ENCODE measurements around the gene TRIO.

The TRIO gene

DNA sequence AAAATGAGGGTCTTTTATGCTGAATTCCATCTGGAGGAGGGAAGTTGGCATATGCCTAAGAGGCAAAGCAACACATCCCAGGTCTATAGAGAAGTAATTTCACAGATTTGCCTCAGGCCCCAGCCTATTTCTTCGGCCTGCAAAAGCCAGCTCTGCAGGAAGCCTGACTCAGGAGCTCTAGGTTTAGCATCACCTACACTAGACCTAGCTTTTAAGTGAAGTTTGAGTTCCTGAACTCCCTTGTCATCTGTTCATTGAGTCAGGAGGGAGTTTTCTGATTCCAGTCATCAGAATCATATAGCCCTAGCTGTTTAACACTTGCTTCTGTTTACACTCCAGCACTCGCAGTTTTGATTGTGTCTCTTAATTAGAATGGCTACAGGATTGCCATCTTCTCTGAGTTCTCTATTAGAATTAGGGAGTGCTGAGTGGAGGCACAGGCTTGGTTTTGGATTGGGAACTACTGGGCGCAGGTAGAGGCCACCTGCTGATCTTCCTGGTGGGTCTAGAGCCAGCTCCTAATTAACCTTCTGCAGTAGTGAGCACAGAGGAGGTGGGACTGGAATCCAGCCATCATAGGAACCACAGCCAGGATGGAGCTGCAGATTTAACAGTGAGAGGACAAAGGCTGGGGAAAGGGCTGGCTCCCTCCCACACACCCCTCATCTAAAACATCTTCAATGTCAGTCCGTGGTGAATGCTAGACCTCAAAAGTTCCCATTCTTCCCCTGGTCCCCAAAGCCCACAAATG, 179.5 kb downstream of the TRIO start:
- H3K4me3 ChIP-seq, result no peak overlapping the region
- H3K27ac ChIP-seq, result no peak overlapping the region
- H3K9me3 ChIP-seq (replicated peaks in 1 of 11), result peaks cover 7 to 22% (median 14%) of the 10 kb centered on the region in 11 experiments; a peak in 18 of 22 replicates
- no peaks in the 10 kb centered on the region for H3K27me3 ChIP-seq
- H3K4me2 ChIP-seq, result no peak overlapping the region
- no peaks in the 10 kb centered on the region for H3K4me1 ChIP-seq
- peaks cover 3 to 60% (median 21%) of the 10 kb centered on the region in 11 experiments; a peak in 18 of 22 replicates for H4K20me1 ChIP-seq
- no peak overlapping the region for H3K9ac ChIP-seq
- H3K36me3 ChIP-seq, result peaks cover 80 to 98% (median 86%) of the 10 kb centered on the region in 11 experiments
- TF ChIP-seq Cebpa-rat (IDR thresholded peaks at IDR 0.05), result no peak

DNA sequence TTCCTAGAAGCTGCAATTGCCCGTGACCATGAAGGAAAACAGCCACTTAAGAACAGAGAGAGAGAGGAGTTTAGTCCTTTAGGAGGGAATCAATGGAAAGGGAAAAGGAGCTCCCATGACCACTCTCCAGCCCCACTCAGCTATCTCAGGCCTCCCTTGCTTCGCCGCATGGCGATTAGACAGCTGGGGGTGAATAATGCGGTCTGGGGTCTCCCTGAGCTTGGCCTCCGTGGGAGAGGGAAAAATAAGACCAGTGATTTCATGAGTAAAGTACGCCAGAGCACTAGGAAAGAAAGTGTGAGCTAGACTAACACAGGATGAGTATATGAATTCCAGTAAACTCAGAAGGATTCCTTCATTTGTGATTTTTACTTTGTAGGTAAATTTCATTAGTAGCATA, 180.3 kb downstream of the TRIO start:
- H3K4me1 ChIP-seq, result peaks cover 0 to 4% (median under 1%) of the 10 kb centered on the region in 10 experiments; a peak in 15 of 20 replicates
- no peak overlapping the region for H3K4me3 ChIP-seq
- H3K4me2 ChIP-seq, result no peak overlapping the region
- no peak overlapping the region for H3K27ac ChIP-seq
- H3K36me3 ChIP-seq, result peaks cover 76 to 98% (median 86%) of the 10 kb centered on the region in 11 experiments
- peaks cover 3 to 62% (median 21%) of the 10 kb centered on the region in 11 experiments; a peak in 18 of 22 replicates for H4K20me1 ChIP-seq
- H3K9ac ChIP-seq, result no peak overlapping the region
- no peak for TF ChIP-seq Cebpa-rat (IDR thresholded peaks at IDR 0.05)
- H3K27me3 ChIP-seq, result no peaks in the 10 kb centered on the region
- H3K9me3 ChIP-seq (replicated peaks in 1 of 11), result peaks cover 7 to 22% (median 14%) of the 10 kb centered on the region in 11 experiments; a peak in 18 of 22 replicates

DNA sequence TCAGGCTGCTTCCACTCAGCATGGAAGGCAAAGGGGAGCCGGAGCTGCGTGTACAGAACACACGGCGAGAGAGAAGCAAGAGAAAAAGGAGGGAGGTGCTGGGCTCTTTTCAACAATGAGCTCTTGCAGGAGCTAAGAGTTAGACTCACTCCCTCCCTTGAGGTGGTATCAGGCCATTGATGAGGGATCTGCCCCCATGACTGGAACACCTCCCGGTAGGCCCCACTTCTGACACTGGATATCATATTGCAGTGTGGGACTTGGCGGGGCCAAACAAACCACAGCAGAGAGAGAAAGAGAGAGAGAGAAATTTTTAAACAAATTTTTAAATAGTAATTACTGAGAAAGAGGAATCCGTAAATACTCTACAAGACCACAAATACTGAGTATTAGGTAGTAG, 182.2 kb downstream of the TRIO start:
- Histone ChIP-seq H3K27ac (no peak overlapping the region), H3K27me3 (no peaks in the 10 kb centered on the region), H3K36me3 (peaks cover 57 to 89% (median 78%) of the 10 kb centered on the region in 11 experiments), H3K4me2 (no peak overlapping the region), H3K9ac (peak overlapping the region in 1 of 11 experiments; percentile 12; a peak in 1 of 22 replicates), H4K20me1 (peaks cover 3 to 61% (median 21%) of the 10 kb centered on the region in 11 experiments; a peak in 18 of 22 replicates), H3K9me3 (replicated peaks in 1 of 11) (peaks cover 7 to 14% (median 12%) of the 10 kb centered on the region in 11 experiments; a peak in 18 of 22 replicates), H3K4me1 (peaks cover 19 to 23% (median 20%) of the 10 kb centered on the region in 10 experiments), H3K4me3 (no peak overlapping the region)
- TF ChIP-seq Cebpa-rat (IDR thresholded peaks at IDR 0.05), result no peak

DNA sequence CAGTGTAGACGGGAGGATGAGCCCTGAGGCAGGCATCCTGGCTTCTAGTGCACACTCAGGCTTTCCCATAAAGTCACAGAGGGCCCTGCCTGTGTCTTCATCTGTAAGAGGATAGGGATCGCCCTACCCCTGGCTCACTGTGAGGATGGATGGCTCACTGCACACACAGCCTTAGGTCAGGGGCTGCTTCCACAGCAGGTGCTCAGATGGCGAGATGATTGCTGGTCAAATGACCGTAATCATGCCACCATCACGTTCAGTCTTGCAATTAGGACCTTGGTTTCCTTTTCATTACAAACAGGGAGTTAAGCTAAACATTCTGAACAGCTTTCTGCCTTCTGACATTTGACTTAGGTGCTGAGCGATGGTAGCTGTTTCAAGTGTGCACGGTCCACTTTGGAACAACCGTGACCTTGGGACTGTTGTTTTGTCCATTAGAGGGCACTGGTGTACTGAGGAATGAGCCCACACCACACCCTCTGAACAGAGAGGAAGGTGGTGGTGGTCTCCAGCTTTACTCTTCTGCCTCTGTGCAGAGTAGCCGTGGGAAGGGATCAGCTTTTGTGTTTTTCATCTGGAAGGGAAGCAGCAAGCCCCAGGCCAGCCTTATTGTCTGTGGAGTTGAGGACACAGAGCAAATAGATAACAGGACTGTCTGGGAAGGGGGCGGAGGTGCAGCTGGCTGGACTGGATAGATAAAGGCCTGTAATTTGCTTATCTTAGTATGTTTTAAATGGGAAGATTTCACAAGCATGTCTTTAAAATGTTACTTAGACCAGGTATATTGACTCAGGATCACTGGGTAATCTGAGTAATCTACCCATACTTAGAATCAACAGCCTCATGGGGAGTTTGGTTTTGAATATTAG, 183.1 kb downstream of the TRIO start:
- TF ChIP-seq Cebpa-rat (IDR thresholded peaks at IDR 0.05), result no peak
- peaks cover 28 to 32% (median 29%) of the 10 kb centered on the region in 10 experiments for H3K4me1 ChIP-seq

DNA sequence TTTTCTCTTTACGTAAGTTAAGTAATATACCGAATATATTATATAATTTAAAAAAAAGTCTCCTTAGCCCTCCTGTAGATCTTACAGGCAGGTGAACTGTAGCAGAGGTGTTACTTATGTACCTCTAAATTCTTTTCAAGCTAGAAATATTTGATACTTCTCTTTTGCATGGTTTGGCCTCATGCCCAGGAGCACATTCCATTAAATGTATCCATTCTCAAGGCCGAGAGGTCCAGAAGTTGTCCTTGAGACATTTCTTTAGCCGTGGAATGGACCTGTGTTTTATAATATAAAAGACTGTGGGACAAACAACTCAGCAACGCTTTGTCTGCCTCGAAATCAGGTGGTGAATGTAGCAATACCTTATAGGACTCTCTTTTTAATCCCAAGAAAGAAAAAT, 184.5 kb downstream of the TRIO start:
- peaks cover 3 to 62% (median 21%) of the 10 kb centered on the region in 11 experiments; a peak in 18 of 22 replicates for H4K20me1 ChIP-seq
- no peak overlapping the region for H3K27ac ChIP-seq
- H3K27me3 ChIP-seq, result no peaks in the 10 kb centered on the region
- no peak overlapping the region for H3K4me3 ChIP-seq
- no peak overlapping the region for H3K9ac ChIP-seq
- peaks cover 34 to 82% (median 56%) of the 10 kb centered on the region in 11 experiments for H3K36me3 ChIP-seq
- H3K4me1 ChIP-seq, result peaks cover 41 to 45% (median 42%) of the 10 kb centered on the region in 10 experiments
- TF ChIP-seq Cebpa-rat (IDR thresholded peaks at IDR 0.05), result no peak
- H3K9me3 ChIP-seq (replicated peaks in 1 of 11), result no peaks in the 10 kb centered on the region
- H3K4me2 ChIP-seq, result no peak overlapping the region

More for the DNA sequence above, 183.1 kb downstream of the TRIO start:
- Histone ChIP-seq H3K9ac (no peak overlapping the region; a peak in 1 of 22 replicates), H3K36me3 (peaks cover 48 to 85% (median 69%) of the 10 kb centered on the region in 11 experiments), H4K20me1 (peaks cover 3 to 60% (median 21%) of the 10 kb centered on the region in 11 experiments; a peak in 18 of 22 replicates), H3K27me3 (no peaks in the 10 kb centered on the region), H3K4me3 (no peak overlapping the region), H3K9me3 (replicated peaks in 1 of 11) (peaks cover 2 to 6% (median 4%) of the 10 kb centered on the region in 11 experiments; a peak in 17 of 22 replicates), H3K27ac (no peak overlapping the region), H3K4me2 (no peak overlapping the region)

DNA sequence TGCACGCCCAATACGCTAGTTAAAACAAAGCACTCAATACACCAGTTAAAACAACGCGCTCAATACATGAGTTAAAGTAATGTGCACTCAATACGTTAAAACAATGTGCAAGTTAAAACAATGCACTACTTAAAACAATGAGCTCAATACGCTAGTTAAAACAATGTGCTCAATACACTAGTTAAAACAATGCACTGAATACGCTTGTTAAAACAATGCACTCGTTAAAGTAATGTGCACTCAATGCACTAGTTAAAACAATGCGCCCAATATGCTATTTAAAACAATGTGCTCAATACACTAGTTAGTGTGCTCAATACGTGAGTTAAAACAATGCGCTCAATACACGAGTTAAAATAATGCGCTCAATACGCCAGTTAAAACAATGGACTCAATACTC, 185.0 kb downstream of the TRIO start:
- no peak overlapping the region for H3K4me3 ChIP-seq
- no peak overlapping the region; a peak in 1 of 22 replicates for H3K27ac ChIP-seq
- H3K4me1 ChIP-seq, result peaks cover 41 to 50% (median 47%) of the 10 kb centered on the region in 10 experiments

DNA sequence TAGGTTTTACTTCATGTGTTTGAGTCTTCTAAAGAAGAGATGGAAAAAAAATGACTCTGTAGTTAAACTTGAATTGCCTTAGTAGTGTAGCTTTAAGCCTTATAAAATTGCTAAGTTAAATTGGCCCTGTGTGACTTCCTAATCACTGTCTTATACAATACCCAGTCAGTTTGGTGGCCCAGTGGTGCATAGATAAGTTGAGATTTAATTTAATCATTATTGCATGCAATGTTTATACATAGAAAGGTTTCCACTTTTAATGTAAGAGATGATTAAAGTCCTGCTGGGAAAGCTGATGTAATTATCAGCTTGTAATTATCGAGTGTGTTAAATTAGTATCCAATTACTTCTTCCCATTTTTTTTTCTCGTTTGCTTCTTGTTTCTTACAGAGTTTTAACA, 187.1 kb downstream of the TRIO start:
- no peak for TF ChIP-seq Cebpa-rat (IDR thresholded peaks at IDR 0.05)
- no peaks in the 10 kb centered on the region for H3K9me3 ChIP-seq (replicated peaks in 1 of 11)
- peaks cover 3 to 60% (median 14%) of the 10 kb centered on the region in 11 experiments; a peak in 17 of 22 replicates for H4K20me1 ChIP-seq
- peak overlapping the region; percentile 73 to 93 (median 85) for H3K4me2 ChIP-seq
- peaks cover 49 to 72% (median 68%) of the 10 kb centered on the region in 10 experiments for H3K4me1 ChIP-seq
- H3K27ac ChIP-seq, result peak overlapping the region; percentile 77 to 92 (median 90)
- no peaks in the 10 kb centered on the region for H3K27me3 ChIP-seq
- no peak overlapping the region for H3K4me3 ChIP-seq
- peaks cover 44 to 85% (median 62%) of the 10 kb centered on the region in 11 experiments for H3K36me3 ChIP-seq
- peak overlapping the region in 8 of 11 experiments; percentile 66 to 77 (median 74); a peak in 10 of 22 replicates for H3K9ac ChIP-seq

More for the DNA sequence above, 185.0 kb downstream of the TRIO start:
- no peak for TF ChIP-seq Cebpa-rat (IDR thresholded peaks at IDR 0.05)
- H3K36me3 ChIP-seq, result peaks cover 33 to 82% (median 56%) of the 10 kb centered on the region in 11 experiments
- H4K20me1 ChIP-seq, result peaks cover 3 to 62% (median 19%) of the 10 kb centered on the region in 11 experiments; a peak in 18 of 22 replicates
- no peaks in the 10 kb centered on the region for H3K27me3 ChIP-seq
- H3K4me2 ChIP-seq, result no peak overlapping the region
- H3K9ac ChIP-seq, result no peak overlapping the region
- no peaks in the 10 kb centered on the region for H3K9me3 ChIP-seq (replicated peaks in 1 of 11)

DNA sequence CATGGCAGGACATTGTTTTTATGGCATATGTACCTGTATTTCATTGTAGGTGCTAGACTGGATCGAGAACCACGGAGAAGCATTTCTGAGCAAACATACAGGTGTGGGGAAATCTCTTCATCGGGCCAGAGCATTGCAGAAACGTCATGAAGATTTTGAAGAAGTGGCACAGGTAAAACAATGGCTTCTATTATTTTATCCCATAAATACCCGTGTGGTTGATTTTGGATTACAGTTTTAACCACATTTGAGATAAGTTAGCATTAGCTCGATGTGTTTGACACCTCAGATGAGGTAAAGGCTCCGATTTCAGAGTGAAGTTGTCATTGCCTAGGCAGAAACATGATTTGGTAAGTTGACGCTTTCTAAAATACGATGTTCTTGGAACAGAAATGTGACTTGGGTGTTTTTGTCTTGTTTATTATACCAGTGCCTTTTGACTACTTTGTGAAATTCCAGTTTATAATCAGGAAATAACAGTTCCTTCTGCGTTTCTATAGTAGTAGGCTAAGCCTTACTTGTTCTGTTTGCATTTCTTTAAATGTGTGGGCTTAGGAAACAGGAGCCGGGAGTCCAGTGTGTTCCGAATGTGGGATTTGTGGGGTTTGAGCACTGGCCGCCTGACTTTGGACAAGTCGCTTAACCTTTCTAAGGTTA, 187.7 kb downstream of the TRIO start:
- Histone ChIP-seq H3K4me3 (peak overlapping the region in 7 of 10 experiments; percentile 2 to 47 (median 23); a peak in 8 of 20 replicates), H3K36me3 (peaks cover 45 to 85% (median 62%) of the 10 kb centered on the region in 11 experiments), H3K27ac (peak overlapping the region; percentile 77 to 92 (median 90)), H3K9me3 (replicated peaks in 1 of 11) (no peaks in the 10 kb centered on the region), H3K4me2 (peak overlapping the region; percentile 73 to 93 (median 85)), H4K20me1 (peaks cover 2 to 56% (median 9%) of the 10 kb centered on the region in 11 experiments; a peak in 15 of 22 replicates), H3K27me3 (no peaks in the 10 kb centered on the region), H3K4me1 (peaks cover 53 to 77% (median 72%) of the 10 kb centered on the region in 10 experiments), H3K9ac (peak overlapping the region; percentile 66 to 77 (median 76); a peak in 21 of 22 replicates)
- no peak for TF ChIP-seq Cebpa-rat (IDR thresholded peaks at IDR 0.05)

Data from BLaER1 treated with 17β-estradiol and CSF1 and Interleukin-3, amounts not matched to agents 10 nM and 100 nM (cell line).